GM23248 (cell line): ENCODE measurements around the gene RARS1.

ENCODE experiments used
- EZH2 ChIP-seq: fragments of 200-600 bp; sonication (generic); IDR thresholded peaks from 2 replicates; pipeline ENCODE4 v1.6.1; 2018; ENCODE audit warnings: antibody characterized with exemption, mild to moderate bottlenecking; ENCODE audit not compliant: insufficient read depth, poor library complexity, severe bottlenecking
- EZH2phosphoT487 ChIP-seq: fragments of 200-600 bp; sonication (generic); IDR thresholded peaks from 2 replicates; pipeline ENCODE4 v1.6.1; 2018; ENCODE audit warnings: antibody characterized with exemption, moderate library complexity, mild to moderate bottlenecking, low read depth; ENCODE audit not compliant: insufficient read depth

DNA sequence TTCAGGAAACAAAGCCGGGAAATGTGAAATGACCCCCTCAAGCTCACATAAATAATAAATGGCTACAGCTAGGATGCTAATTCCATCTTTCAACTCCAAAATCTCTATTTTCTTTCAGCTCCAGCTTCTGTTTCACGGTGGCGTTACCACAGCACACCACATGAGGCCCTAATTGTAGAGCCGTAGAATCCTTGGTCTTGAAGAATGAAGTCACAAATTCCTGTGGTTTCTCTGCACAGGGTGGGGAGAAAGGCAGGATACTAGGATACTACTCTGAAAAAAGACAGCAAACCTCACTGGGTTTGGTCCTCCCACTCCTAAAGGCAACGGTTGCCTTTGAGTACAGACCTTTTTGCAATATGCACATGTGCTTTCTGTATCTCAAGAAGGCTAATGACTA is 13.9 kb upstream of the RARS1 start:
- TF ChIP-seq EZH2phosphoT487 (no peak), EZH2 (no peak)
